HL-60 (cell line): ENCODE data around the gene P2RX6.

Experiments used
- GABPA ChIP-seq: IDR thresholded peaks from 2 replicates; pipeline ENCODE4 v1.6.1; 2012; ENCODE audit warnings: low read depth
- POLR2AphosphoS5 ChIP-seq: IDR thresholded peaks from 2 replicates; pipeline ENCODE4 v1.6.1; 2012; ENCODE audit warnings: low read depth
- REST ChIP-seq: IDR thresholded peaks from 2 replicates; pipeline ENCODE4 v1.6.1; 2012; ENCODE audit warnings: low read depth; ENCODE audit not compliant: insufficient replicate concordance
- TF ChIP-seq, protein P1 (sequence below): IDR thresholded peaks from one replicate; pipeline ENCODE4 v1.5.1; 2011; ENCODE audit warnings: low read length, control low read depth, inconsistent platforms; ENCODE audit not compliant: insufficient read depth

DNA sequence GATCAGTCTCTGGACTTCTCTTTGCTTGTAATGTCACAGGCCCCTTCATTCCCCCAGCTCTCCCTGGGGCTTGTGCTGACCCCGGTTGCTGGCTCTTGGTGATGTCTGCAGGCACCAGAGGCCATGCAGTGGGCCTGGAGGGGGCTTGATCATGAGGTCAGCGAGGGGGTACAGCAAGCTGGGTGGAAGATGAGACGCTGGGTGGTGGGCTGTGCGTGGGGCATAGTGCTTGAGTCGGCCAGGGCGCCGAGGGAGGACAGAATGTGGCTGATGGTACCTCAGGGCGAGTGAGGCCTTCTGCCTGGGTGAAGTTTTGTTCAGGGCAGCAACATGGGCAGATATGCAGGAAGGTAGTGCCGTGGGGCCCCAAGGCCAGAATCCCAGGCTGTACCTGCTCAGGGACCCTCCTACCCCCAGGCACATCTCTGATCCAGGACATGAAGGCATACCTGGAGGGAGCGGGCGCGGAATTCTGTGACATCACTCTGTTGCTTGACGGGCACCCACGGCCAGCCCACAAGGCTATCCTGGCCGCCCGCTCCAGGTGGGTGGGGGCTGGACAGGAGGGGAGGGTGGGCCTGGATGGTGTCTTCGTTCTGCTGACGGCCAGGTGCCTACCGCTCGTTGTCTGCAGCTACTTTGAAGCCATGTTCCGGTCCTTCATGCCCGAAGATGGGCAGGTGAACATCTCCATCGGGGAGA, 19.5 kb upstream of the P2RX6 start:
- no peak for TF ChIP-seq POLR2AphosphoS5
- TF ChIP-seq, protein P1, sequence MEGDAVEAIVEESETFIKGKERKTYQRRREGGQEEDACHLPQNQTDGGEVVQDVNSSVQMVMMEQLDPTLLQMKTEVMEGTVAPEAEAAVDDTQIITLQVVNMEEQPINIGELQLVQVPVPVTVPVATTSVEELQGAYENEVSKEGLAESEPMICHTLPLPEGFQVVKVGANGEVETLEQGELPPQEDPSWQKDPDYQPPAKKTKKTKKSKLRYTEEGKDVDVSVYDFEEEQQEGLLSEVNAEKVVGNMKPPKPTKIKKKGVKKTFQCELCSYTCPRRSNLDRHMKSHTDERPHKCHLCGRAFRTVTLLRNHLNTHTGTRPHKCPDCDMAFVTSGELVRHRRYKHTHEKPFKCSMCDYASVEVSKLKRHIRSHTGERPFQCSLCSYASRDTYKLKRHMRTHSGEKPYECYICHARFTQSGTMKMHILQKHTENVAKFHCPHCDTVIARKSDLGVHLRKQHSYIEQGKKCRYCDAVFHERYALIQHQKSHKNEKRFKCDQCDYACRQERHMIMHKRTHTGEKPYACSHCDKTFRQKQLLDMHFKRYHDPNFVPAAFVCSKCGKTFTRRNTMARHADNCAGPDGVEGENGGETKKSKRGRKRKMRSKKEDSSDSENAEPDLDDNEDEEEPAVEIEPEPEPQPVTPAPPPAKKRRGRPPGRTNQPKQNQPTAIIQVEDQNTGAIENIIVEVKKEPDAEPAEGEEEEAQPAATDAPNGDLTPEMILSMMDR: no peak
- no peak for TF ChIP-seq GABPA
- no peak for TF ChIP-seq REST
